ELR (cell line): ENCODE measurements around the gene SWAP70.
"Not testable (repeated sequence)": the region's sequence is repeated elsewhere in the genome, so short reads cannot be mapped to it uniquely, and the experiment has no call there.

Experiments used
- DNase-seq: peaks from one replicate; pipeline ENCODE4 v3.0.0-alpha.2; 2015; ENCODE audit warnings: low read depth

The SWAP70 gene

GRCh38 chr11:9722023-9722422, 58.1 kb downstream of the SWAP70 start:
- DNase-seq, result no peak

DNA sequence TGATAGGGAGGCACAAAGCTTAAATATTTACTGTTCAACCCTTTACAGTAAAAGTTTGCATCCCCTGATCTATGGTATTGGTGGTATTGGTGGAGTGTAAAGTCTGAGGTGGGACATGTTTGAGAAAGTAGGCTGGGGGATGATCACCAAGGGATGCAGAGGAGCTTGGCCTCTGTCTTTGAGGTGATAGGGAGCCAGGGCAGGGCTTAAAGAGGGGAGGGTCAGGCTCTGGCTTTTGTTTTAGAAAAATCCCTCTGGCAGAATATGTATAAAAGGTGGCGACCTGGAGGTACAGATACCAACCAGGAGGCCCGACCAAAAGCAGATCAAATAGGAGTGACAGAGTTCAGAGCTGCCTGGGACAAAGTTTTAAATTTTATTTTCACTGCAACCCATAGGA, 59.0 kb downstream of the SWAP70 start:
- no peak for DNase-seq

DNA sequence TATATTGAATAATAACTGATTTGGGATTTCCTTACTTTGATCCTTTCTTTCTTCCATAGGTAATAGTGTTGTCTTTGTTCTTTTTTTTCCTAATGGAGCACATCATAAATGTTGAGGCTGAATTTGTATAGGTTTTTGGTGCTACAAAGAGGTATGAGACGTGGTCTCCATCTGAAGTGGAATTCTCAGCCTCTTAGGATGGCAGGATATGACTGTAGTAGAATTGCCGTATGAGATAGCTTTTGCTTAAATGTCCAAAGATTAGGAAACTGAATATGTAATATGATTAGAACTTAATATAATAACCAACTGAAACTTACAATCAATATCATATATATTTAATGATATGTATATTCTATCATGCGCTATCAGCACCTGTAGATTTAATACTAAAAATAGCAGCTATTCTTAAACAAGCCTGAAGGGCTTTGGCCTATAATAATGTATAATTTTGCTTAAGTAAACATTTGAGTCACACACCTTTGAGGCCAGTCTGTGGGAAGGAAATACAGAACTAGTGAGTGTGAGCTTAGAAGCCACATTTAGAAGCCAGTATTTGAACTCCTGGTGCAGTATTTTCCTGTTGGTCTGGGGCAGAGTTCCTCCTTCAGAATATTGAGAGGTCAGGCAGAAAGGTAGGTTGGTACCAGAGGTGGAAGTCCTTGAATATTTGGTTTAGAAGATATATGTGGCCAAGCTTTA, 62.6 kb downstream of the SWAP70 start:
- peak; percentile 90 for DNase-seq

- DNase-seq, result no peak
Measured at GRCh38 chr11:9728058-9728457, 64.2 kb downstream of the SWAP70 start.

- DNase-seq, result no peak
Measured at GRCh38 chr11:9731256-9731655, 67.4 kb downstream of the SWAP70 start.

DNA sequence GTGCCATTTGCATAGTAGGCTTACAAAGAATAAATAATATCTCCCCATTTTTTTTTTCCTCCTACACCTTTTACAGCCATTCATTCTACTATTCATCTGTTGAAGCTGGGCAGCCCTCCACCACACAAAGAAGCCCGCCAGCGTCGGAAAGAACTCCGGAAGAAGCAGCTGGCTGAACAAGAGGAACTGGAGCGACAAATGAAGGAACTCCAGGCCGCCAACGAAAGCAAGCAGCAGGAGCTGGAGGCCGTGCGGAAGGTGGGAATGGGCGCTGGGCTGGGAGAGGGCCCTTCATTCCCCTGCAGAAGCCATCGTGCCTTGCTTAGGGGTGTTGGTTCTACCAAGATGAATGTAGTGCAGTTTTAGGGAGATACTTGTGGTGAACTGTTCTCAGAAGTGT, 68.6 kb downstream of the SWAP70 start:
- no peak for DNase-seq

DNA sequence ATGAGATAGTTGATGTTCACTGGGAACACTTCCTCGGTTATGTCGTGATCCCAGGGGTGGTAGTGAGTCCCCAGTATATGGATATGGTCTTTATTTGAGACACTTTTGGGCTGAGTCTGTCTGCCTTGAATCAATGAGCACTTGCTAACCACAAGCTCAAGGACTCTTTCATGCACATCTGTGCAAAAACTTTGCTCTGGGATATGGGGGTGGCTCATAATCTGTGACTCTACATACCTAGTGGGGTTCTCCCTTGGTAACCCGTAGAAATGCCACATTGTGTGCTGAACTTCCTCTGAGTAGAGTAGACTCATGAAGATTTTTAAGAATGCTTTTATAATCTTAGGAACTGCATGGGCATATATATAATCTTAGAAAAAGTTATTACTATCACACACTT, 69.3 kb downstream of the SWAP70 start:
- no peak for DNase-seq

DNA sequence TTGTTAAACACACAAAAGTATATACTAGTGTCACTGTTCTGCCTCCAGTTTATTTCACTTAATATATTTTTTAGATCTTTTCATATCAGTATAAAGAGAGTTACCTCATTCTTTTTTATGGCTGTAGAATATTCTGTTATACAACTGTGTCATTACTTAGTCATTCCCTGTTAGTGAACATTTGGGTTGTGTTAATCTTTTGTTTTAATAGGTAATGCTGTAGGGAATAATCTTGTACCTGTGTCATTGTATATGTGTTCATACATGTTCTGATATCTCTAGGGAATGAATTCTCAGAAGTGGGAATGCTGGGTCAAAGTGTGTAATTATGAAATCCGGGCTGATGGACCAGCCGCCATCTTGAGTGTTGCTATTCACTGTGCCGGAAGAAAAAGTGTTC, 71.4 kb downstream of the SWAP70 start:
- no peak for DNase-seq

GRCh38 chr11:9735919-9736318, 72.0 kb downstream of the SWAP70 start:
- DNase-seq, result no peak

GRCh38 chr11:9736365-9736764, 72.5 kb downstream of the SWAP70 start:
- DNase-seq, result no peak

DNA sequence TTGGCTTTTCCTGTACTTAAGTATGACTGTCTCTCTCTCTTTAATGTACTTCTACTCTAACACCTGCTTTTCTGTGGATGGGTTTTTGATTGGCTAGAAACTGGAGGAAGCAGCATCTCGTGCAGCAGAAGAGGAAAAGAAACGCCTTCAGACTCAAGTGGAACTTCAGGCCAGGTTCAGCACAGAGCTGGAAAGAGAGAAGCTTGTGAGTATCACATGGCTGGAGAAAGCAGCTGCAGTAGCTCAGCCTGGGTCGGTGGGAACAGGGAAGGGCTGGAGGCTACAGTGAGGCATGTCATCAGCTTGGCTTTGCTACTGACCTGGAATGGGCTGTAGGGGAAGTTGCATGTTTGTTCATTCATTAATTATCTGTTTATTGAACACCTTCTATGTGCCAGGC, 74.2 kb downstream of the SWAP70 start:
- DNase-seq, result no peak

- DNase-seq, result no peak
Measured at GRCh38 chr11:9738707-9739106, 74.8 kb downstream of the SWAP70 start.

DNA sequence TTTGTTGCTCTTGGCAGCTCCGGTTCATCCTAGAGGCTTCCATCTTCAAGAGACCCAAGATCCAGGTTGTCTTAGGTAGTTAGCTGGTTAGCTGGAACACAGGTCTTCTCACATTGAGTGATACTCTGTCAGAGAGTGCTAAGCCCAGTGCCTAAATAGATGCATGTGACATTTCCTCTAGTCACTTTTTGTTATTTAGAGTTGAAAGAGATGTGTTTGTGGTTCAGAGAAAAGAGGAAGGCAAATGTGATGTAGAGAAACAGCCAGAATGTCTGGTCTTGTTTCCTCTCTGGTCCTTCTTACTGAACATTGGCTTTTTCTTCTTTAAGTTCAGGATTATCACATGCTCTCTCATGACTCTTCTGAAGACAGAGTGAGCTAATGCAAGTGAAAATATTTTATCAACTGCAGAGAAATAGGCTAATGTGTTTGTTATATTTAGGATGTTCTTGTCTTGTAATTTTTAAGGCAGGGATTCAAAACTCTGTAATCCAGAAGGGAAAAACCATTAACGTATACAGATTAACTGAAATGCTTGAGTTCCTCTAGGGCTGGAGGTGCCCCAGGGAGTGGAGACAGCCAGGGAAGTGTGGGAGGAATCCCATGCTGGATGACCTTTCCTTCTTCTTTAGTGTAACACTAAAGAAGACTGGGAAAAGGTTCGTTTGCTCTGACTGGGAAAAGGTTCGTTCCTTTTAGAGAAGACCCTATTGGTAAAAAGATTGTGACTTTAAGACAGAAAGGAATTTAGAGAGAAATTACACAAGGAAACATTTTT, 75.4 kb downstream of the SWAP70 start:
- no peak for DNase-seq

DNA sequence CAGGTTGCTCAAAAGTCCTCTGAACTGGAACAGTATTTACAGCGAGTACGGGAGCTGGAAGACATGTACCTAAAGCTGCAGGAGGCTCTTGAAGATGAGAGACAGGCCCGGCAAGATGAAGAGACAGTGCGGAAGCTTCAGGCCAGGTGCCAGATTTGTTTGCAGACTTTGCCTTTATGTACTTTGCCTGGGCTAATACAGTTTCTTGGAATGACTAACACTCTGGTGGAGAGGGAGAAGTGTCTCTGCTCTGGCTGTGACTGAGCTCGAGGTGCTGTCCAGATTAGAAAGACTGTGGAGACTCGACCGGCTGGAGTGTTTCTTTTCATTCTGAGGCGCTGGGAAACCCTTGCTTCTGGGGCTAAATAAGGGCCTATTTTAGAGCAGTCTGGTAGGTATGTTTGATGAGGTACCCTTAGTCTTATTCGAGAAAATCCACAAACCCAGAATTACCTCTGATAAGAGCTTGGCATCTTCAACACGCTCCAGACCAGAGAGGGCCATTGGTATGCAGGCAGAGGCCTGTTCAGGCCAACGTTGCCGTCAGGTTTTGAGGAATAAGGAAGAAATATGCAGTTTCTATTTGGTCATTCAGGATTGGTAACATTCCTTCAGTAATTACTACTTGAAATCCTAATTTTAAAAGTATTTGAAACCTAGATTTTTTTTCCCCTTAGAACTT, 76.5 kb downstream of the SWAP70 start:
- no peak for DNase-seq

DNA sequence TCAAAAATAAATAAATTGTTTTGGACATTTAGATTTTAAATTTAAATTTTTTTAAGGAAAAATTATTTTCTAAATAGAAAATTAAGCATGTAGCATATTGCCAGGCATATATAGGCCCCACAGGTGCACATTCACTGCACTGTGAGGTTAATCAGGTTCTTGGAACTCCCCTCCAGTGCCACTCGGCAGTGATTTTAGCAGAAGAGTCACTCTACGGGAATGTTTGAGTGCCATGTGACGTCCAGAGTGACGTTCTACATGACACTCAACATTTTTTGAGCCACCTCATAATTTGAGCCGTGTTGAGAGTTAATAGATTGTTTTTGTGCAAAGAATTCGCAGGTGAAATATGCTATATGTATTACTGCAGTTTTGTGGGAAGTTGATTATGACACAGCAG, 77.4 kb downstream of the SWAP70 start:
- no peak for DNase-seq

DNA sequence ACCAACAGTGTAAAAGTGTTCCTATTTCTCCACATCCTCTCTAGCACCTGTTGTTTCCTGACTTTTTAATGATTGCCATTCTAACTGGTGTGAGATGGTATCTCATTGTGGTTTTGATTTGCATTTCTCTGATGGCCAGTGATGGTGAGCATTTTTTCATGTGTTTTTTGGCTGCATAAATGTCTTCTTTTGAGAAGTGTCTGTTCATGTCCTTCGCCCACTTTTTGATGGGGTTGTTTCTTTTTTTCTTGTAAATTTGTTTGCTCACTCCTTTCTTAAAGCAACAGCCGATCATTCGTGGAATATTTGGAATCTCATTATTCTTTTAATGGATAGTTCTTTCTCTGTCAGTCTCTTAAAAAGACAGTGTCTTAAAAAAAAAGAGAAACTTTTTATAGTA, 79.6 kb downstream of the SWAP70 start:
- DNase-seq, result not testable (repeated sequence)

DNA sequence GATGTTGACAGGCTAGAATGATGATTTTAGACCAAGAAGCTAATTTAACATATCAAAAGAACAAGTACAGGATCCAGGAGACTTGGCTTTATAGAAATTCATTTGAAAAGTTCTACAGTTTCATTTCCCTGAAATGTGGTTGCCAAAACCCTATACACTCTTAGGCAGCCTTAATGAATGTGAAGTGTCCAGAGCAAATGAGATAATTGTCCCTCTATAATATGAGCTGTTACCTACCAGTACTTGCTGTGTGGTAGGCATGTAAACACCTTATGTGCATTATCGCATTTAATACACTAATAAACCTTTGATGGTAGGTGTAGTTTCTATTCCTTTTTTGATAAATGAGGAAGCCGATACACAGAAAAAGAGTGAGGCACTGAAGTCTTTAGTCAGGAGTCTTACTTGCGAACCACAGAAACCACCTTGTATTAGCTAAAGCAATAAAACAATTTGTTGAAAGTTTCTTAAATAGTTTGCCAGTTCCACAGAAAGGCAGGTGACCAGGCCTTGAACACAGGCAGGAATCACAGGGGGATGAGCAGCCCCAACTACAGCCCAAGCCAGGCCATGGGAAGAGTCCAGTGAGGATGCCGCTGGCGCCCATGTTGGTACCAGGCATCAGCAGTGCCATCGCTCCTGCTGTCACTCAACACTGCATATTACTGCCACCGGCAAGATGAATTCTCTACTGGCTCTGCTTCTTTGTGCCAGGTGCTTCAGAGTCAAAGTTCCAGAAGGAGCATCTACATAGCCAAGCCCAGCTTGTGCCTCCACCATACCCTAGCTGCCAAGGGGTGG, 81.7 kb downstream of the SWAP70 start:
- no peak for DNase-seq

DNA sequence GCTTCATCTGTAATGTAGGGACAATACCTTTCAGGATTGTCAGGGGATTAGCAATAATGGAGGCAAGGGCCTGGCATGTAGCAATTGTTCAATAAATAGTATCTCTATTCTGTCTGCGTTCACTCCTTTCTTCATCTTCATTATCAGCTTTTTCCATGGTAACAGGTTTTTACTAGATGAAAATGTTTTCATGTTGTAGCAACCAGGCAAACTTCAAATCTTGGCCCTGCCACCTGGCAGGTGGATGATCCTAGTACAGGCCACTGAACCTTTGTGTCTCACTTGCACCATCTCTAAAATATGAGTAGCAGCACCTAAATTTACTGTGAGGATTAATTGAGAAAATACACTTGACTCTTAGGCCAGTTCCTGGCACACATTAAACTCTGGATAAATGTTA, 83.4 kb downstream of the SWAP70 start:
- no peak for DNase-seq

- no peak for DNase-seq
Measured at GRCh38 chr11:9747828-9748227, 84.0 kb downstream of the SWAP70 start.

- DNase-seq, result peak; percentile 83
Measured at GRCh38 chr11:9748361-9748970, 84.6 kb downstream of the SWAP70 start.

DNA sequence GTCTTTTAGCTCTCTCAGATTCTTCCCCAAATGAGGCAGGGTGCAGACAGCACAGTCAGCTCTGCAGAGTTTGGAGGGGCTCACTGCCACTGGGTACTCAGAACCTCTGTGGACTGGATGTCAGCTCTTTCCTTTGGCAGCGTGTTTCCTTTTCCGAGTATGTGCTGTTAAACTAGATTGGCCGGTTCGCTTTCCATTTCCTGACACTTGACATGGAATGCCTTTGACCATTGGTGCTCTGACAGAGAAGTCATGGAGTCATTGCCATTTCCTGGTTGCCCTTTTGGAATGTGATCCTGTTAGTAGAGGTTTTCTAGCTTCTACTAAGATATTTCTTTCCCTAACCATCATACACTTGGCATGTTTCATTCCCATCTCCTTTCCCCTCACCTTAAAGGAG, 86.7 kb downstream of the SWAP70 start:
- no peak for DNase-seq

DNA sequence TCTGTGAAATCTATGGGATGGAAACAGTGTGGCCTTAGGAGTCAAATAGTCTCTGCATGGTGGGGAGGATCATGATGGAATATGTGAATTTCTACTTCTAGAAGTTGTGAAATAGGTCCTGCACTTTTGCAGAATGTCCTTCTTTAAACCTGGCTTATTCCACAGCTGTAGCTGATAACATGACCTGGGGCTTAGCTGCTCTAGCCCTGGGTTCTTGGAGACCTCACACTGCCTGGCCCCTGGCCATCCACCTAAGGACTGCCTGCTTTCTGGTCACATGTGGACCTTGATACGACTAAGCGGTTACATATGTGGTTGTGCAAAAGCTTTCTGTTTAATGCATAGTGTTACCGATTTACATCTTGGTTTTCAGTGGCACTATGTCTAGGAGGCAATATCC, 88.2 kb downstream of the SWAP70 start:
- peak; percentile 52 for DNase-seq
